22Rv1 (cell line): ENCODE measurements around the gene ALKBH2.

Experiments
- CTCF ChIP-seq: fragments of 450-650 bp; IDR thresholded peaks from 2 replicates; pipeline ENCODE4 v1.5.1; 2017; ENCODE audit warnings: mild to moderate bottlenecking
- ZFX ChIP-seq: fragments of 450-650 bp; IDR thresholded peaks from 2 replicates; pipeline ENCODE4 v1.6.1; 2017; ENCODE audit warnings: antibody characterized with exemption, borderline replicate concordance

- TF ChIP-seq CTCF (no peak), ZFX (no peak)
These were observed 26.8 kb upstream of the ALKBH2 start for GRCh38 chr12:109120095-109120494.
